ENCODE data around the gene ZNF236. TPM values are rescaled to one million over a fixed set of nuclear protein-coding genes. Genes with fewer than 3 reads are reported as not detected.

ZNF236 gene
- total and polyA plus RNA-seq, 2 of the 8 experiments (the other 6 are each of a cell fraction or from before 2014, with no cell fraction given): 6.7 to 14.5 TPM

- H3K4me3 ChIP-seq (ENCODE audit: extremely low read depth in 1 of 4, insufficient read depth in 2 of 4, low read depth in 3 of 4, low read length in 4 of 4): no peak overlapping the region
- H2BK15ac ChIP-seq (ENCODE audit: low read length): no peak overlapping the region
- no peak overlapping the region for H2BK20ac ChIP-seq (ENCODE audit: low read length)
- H3K4me1 ChIP-seq (replicated peaks in 1 of 4; ENCODE audit: control insufficient read depth in 3 of 4, insufficient read depth in 4 of 4, low read length in 3 of 4): no peaks in the 10 kb centered on the region
- no peak overlapping the region for H4K8ac ChIP-seq (ENCODE audit: extremely low read depth, insufficient read depth, low read length)
- WGBS, 2 experiments (ENCODE audit: extremely low coverage in 1 of 2, insufficient coverage in 1 of 2, insufficient read length in 1 of 2, insufficient replicate concordance in 2 of 2, low coverage in 1 of 2, low lambda C conversion rate in 2 of 2, missing lambda C conversion rate in 1 of 2): 86% methylated on average over 3 of the region's 6 CpGs; no CpG with 5 or more reads in 1 of the 2 experiments
- H2BK120ac ChIP-seq (replicated peaks; ENCODE audit: low read depth, low read length): no peak overlapping the region
- ChIA-PET POLR2A (ENCODE audit: partially characterized antibody) (interaction anchor here (4.3 kb wide), 1 partner anchor 10 kb away, joined by 11 read pairs; no protein-coding TSS in a partner anchor), CTCF (ENCODE audit: partially characterized antibody) (interaction anchor here (1.8 to 1.9 kb wide), 2 partner anchors 11 to 36 kb away, joined by 4 to 6 read pairs; no protein-coding TSS in a partner anchor)
- no peak overlapping the region for H4K91ac ChIP-seq (replicated peaks; ENCODE audit: insufficient read length, low read length)
- H3K4ac ChIP-seq (replicated peaks; ENCODE audit: insufficient read length, low read depth, low read length): no peak overlapping the region
- DNase-seq (ENCODE audit: low read depth in 1 of 2, low spot score in 2 of 2): no peak
- no peak overlapping the region for H2AK5ac ChIP-seq (ENCODE audit: low read depth, low read length)
- H3K36me3 ChIP-seq (ENCODE audit: control insufficient read depth in 2 of 4, insufficient read depth in 4 of 4, low read length in 3 of 4): no peaks in the 10 kb centered on the region
- no peak overlapping the region for H2BK12ac ChIP-seq (ENCODE audit: low read depth, low read length)
- no peak overlapping the region for H3K18ac ChIP-seq (ENCODE audit: extremely low read depth, low read length)
- H2BK5ac ChIP-seq (ENCODE audit: low read depth, low read length): no peak overlapping the region
- H4K5ac ChIP-seq (ENCODE audit: insufficient read length, low read depth, low read length): no peak overlapping the region
- no peak overlapping the region for H2AFZ ChIP-seq (ENCODE audit: low read length)
- peaks cover 0 to 56% of the 10 kb centered on the region in 2 experiments; a peak in 2 of 4 replicates for H3K79me2 ChIP-seq (ENCODE audit: control insufficient read depth in 1 of 2, insufficient read depth in 2 of 2, low read length in 2 of 2)
- H3K79me1 ChIP-seq (ENCODE audit: low read depth, low read length): peaks cover 5% of the 10 kb centered on the region; the same call in 1 of the 2 replicates
- no peak overlapping the region for H3K4me2 ChIP-seq (ENCODE audit: insufficient read depth in 1 of 2, low read depth in 2 of 2, low read length in 2 of 2)
- no peak overlapping the region for H3K14ac ChIP-seq (ENCODE audit: insufficient read length)
- no peak for FAIRE-seq
- peaks cover 3% of the 10 kb centered on the region; the same call in 1 of the 2 replicates for H3K23me2 ChIP-seq (ENCODE audit: low read depth, low read length)
- TF ChIP-seq CBX8 (IDR thresholded peaks at IDR 0.05; ENCODE audit: borderline replicate concordance, low read depth, low read length): no peak
- no peak for TF ChIP-seq CBX5 (IDR thresholded peaks at IDR 0.05; ENCODE audit: low read depth, low read length)
- no peak overlapping the region for H3K27ac ChIP-seq (ENCODE audit: low read depth, low read length)
- no peak overlapping the region for H3K56ac ChIP-seq (replicated peaks; ENCODE audit: insufficient read length, low read depth, low read length)
- no peaks in the 10 kb centered on the region for H3K9me3 ChIP-seq (ENCODE audit: insufficient read depth in 2 of 2, low read depth in 1 of 2, low read length in 1 of 2)
- no peak overlapping the region for H3K23ac ChIP-seq (ENCODE audit: insufficient read length)
- no peaks in the 10 kb centered on the region for H4K20me1 ChIP-seq (replicated peaks in 1 of 2; ENCODE audit: control insufficient read depth in 1 of 2, insufficient read depth in 2 of 2, low read length in 2 of 2)
- no peak overlapping the region for H3K9ac ChIP-seq (replicated peaks in 1 of 4; ENCODE audit: extremely low read depth in 1 of 4, low read depth in 3 of 4, low read length in 3 of 4)
- H3K27me3 ChIP-seq (replicated peaks in 1 of 4; ENCODE audit: control insufficient read depth in 3 of 4, extremely low read depth in 1 of 4, insufficient read depth in 3 of 4, low read length in 3 of 4): no peaks in the 10 kb centered on the region
These were observed 14.7 kb downstream of the ZNF236 start for GRCh38 chr18:76837071-76837470.

Measured in H1 (cell line).